Epithelial cell of proximal tubule (primary cell): ENCODE measurements around the gene TSPAN1. TPM values are rescaled to one million over a fixed set of nuclear protein-coding genes. Genes with fewer than 3 reads are reported as not detected.

Experiments used
- DNase-seq: peaks from one replicate; pipeline ENCODE4 v3.0.0-alpha.2; 2011; ENCODE audit warnings: low read depth
- H3K4me3 ChIP-seq: 2 replicates; pipeline ENCODE4 v1.5.1; 2011; ENCODE audit warnings: low read depth, mild to moderate bottlenecking, low read length
- CTCF ChIP-seq: conservative IDR thresholded peaks from 2 replicates; pipeline ENCODE4 v1.5.1; 2012; ENCODE audit warnings: low read depth, mild to moderate bottlenecking, low read length
- total RNA-seq: library from RNA; depleted of rRNA; stranded (reverse); fragments of >200 nt; gene quantifications from 2 replicates; pipeline ENCODE4 v1.2.3, GENCODE V29; 2015

Gene TSPAN1
- total RNA-seq, 1 donor from 2014 or later: 117 TPM

DNA sequence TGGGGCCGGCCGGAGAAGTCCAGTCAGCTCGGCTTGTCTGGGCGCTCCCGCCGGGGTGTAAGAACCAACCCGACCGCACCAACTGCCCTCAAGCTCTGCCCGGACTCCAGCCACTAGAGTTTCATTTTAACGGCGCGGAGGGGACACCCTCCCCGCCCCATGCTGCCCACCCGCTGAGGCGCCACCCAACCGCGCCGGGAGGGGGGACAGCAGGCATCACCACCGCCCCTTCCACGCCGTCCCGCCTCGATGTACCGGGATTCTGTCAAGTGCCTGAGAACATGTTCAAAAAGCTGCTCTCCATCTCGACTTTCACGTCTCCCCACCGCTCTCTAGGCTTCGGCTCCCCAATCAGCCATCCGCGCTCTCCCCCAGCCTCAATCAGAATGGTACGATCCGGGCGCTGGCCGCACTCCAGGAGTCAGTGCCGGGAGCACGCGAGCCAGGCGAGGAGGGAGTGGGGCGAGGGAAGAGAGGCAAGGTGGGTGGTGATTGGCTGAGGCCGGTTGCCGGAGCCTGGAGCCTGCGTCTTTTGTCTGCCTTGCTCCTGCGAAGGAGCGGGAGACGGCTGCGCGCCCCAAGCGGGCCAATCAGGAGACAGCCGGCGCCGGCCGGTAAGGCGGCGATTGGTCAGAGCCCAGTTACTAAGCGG, 42.2 kb upstream of the TSPAN1 start, which contains the start of gene PIK3R3:
Gene PIK3R3 (minus strand): TSS at position 101 of the 652 bp plus-strand sequence. CDS start 677 bp downstream, outside the sequence.
- DNase-seq: peak; percentile 80
- peak within 1 kb of the TSS; percentile 83 for H3K4me3 ChIP-seq
- TF ChIP-seq CTCF: no peak

DNA sequence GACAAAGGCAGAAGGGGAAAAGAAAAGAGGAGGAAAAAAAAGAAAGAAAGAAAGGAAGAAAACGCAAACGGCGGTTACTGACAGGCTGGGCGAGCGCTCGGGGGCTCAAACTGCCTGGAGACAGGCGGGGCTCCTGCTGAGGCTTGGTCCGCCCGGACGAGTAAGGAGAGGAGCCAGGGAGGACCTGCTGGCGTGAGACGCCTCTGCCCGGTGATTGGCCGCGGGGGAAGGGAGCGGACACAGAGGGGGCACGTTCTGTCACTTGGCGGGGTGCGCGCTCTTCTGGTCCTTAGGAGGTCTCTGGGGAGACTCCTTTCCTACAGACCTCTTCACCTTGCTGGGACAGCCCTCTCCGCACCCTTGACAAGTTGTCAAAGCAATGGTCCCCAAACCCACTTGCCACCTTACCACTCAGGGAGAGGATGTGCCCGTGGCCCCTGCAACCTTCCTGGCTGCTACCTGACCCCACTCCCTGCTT, 41.7 kb upstream of the TSPAN1 start:
- DNase-seq: no peak
- H3K4me3 ChIP-seq: peak overlapping the region; percentile 83
- no peak for TF ChIP-seq CTCF

GRCh38 chr1:46133781-46134350, 41.0 kb upstream of the TSPAN1 start:
- DNase-seq: no peak
- H3K4me3 ChIP-seq: peak overlapping the region; percentile 83
- no peak for TF ChIP-seq CTCF

DNA sequence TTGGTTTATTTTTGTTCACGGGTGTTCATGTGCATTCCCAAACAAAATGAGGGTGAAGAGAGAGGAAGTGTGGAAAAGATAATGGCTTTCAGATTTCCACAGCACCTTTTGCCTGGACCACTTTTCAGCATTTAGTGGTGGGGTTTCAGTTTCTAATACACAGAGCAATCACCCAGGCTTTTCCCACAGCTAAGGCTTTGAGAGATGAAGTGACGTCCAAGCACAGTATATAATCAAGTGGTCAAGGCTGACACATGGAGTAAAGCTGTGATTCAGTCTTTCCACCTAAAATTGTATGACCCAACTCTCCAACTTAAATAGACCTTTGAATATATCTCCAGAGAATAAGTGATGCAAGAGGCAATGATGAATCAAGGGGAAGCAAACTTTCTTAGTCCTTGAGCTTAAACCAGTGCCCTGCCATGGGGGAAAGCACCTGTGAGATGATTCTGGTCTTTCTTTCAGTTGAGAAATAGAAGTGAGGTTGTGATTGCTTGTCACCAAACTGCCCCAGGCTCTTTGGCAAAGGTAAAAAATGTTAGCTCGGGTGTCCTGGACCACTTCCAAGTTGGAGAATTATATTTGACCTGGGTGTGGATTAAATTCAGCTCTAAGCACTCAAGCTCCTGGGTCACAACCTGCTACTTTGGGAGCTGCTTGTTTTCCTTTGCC, 40.1 kb upstream of the TSPAN1 start:
- TF ChIP-seq CTCF: no peak
- DNase-seq: peak; percentile 48
- H3K4me3 ChIP-seq: no peak overlapping the region

DNA sequence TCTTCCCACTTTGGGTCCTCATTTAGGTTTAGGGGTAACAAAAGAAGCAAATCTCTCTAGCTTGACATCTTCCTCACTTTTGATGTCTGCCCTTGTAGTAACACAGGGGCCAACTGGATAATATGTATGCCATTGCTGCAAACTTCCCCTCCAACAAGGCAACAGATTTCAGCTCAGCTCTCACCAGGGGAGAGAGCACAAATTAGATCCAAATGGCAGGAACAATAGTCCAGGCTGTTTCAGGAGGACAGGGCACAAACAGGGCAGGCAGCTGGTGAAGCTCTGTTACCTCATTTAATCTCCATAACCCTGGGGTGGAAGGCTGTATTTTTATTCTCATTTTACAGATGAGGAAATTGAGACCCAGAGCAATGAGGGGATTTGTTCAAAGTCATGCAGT, 38.2 kb upstream of the TSPAN1 start:
- H3K4me3 ChIP-seq: no peak overlapping the region
- DNase-seq: no peak
- TF ChIP-seq CTCF: no peak

DNA sequence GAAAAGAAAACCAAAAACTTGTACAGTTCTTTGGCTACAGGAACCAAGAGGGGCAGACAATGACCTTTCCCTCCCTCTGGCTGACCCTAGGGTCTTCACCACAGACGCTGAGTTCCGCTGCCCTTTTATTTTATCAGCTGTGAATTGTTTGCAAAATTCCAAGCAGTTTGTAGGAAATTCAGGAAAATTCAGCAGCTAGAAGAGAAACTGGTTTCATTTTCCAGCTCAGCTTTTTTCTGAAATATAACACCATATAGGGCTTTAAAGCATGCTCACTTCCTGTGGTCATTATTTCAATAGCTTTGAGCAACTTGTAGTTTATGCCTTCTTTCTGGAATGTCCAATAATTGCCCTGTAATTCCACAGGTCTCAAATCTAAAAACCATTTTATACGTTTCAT, 37.0 kb upstream of the TSPAN1 start:
- H3K4me3 ChIP-seq: no peak overlapping the region
- TF ChIP-seq CTCF: no peak
- DNase-seq: no peak
